Skeletal muscle satellite cell (primary cell): Measurements from ENCODE around the gene RNF215.
"Not testable (repeated sequence)": the region's sequence is repeated elsewhere in the genome, so short reads cannot be mapped to it uniquely, and the experiment has no call there.

Source experiments
- H3K27me3 ChIP-seq: 2 replicates; pipeline ENCODE4 v1.7.0; 2013; ENCODE audit warnings: low read length; ENCODE audit not compliant: control insufficient read depth, insufficient read depth
- H3K36me3 ChIP-seq: 2 replicates; pipeline ENCODE4 v1.7.0; 2013; ENCODE audit warnings: mild to moderate bottlenecking, control low read depth, low read length; ENCODE audit not compliant: insufficient read depth
- H3K4me1 ChIP-seq: 2 replicates; pipeline ENCODE4 v1.7.0; 2013; ENCODE audit warnings: low read length; ENCODE audit not compliant: control insufficient read depth, insufficient read depth
- H3K4me2 ChIP-seq: 2 replicates; pipeline ENCODE4 v1.7.0; 2013; ENCODE audit warnings: mild to moderate bottlenecking, low read length
- H3K4me3 ChIP-seq: 2 replicates; pipeline ENCODE4 v1.7.0; 2013; ENCODE audit warnings: low read length
- H3K9ac ChIP-seq: 2 replicates; pipeline ENCODE4 v1.7.0; 2013; ENCODE audit warnings: mild to moderate bottlenecking, low read depth, low read length, moderate library complexity
- H3K9me3 ChIP-seq: replicated peaks from 2 replicates; pipeline ENCODE4 v1.7.0; 2013; ENCODE audit warnings: mild to moderate bottlenecking, control low read depth, low read length

RNF215 gene

GRCh38 chr22:30416837-30417236, 29.6 kb upstream of the RNF215 start:
- no peaks in the 10 kb centered on the region for H3K9me3 ChIP-seq
- no peak overlapping the region for H3K9ac ChIP-seq
- H3K27me3 ChIP-seq, result no peaks in the 10 kb centered on the region
- no peak overlapping the region for H3K4me2 ChIP-seq
- peaks cover 81% of the 10 kb centered on the region for H3K4me1 ChIP-seq
- peaks cover 81% of the 10 kb centered on the region for H3K36me3 ChIP-seq
- no peak overlapping the region for H3K4me3 ChIP-seq

DNA sequence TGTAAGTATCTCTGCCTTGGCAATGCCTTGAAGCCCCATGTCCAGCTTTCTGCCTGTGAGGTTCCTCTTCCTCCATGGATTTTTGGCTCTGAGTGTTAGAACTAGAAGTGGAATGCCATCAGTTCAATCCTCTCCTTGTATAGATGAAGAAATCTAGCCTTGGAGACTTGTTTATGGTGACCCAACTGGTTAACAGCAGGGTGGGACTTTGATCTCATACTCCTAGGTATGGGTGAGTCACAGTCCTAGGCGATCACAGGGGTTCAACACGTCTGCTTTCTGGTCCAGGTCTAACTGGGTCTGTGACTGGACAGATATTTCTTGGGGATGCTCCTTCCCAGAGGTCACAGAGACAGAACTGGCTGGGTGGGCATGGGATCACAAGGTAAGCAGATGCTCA, 29.2 kb upstream of the RNF215 start:
- Histone ChIP-seq H3K27me3 (no peaks in the 10 kb centered on the region), H3K36me3 (peaks cover 80% of the 10 kb centered on the region), H3K4me1 (peaks cover 79% of the 10 kb centered on the region), H3K4me3 (no peak overlapping the region), H3K9me3 (no peaks in the 10 kb centered on the region), H3K9ac (no peak overlapping the region), H3K4me2 (no peak overlapping the region)

- H3K27me3 ChIP-seq, result no peaks in the 10 kb centered on the region
- peak overlapping the region; percentile 31 for H3K9ac ChIP-seq
- no peaks in the 10 kb centered on the region for H3K9me3 ChIP-seq
- peak overlapping the region; percentile 5 for H3K4me2 ChIP-seq
- H3K4me1 ChIP-seq, result peaks cover 70% of the 10 kb centered on the region
- H3K36me3 ChIP-seq, result peaks cover 93% of the 10 kb centered on the region
- H3K4me3 ChIP-seq, result no peak overlapping the region
Observed at GRCh38 chr22:30414525-30415047, 27.4 kb upstream of the RNF215 start.

DNA sequence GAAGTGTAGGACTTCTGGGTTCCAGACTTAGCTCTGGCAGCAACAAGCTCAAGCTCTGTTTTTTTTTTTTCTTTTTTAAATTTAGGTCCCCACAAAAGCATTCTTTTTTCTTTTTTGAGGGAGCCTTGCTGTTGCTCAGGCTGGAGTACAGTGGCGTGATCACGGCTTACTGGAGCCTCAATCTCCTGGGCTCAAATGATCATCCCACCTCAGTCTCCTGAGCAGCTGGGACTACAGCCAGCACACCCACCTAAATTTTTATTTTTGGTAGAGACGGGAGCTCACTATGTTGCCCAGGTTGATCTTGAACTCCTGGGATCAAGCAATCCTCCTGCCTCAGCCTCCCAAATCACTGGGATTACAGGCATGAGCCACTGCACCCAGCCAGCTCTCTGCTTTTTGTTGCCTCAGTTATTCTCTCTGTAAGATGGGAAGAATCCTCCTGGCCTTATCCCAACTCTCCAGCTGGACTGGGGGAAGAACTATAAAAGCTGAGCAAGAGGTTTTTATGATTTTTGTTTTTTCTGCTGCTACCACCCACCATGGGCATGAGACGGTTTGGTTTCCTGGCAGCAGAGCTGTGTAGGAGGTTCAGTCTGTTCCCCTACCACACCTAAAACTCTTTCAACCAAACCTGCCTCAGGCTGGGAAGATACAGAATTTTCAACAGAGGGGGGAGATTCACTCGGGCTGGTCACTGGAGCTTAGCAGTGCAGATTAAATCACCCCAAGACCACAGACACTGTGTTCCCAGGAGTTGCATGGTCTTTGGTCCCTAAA, 26.7 kb upstream of the RNF215 start:
- Histone ChIP-seq H3K36me3 (peaks cover 97% of the 10 kb centered on the region), H3K27me3 (no peaks in the 10 kb centered on the region), H3K4me1 (peaks cover 70% of the 10 kb centered on the region), H3K4me3 (no peak overlapping the region), H3K9me3 (no peaks in the 10 kb centered on the region), H3K9ac (peak overlapping the region; percentile 31), H3K4me2 (peak overlapping the region; percentile 5)

DNA sequence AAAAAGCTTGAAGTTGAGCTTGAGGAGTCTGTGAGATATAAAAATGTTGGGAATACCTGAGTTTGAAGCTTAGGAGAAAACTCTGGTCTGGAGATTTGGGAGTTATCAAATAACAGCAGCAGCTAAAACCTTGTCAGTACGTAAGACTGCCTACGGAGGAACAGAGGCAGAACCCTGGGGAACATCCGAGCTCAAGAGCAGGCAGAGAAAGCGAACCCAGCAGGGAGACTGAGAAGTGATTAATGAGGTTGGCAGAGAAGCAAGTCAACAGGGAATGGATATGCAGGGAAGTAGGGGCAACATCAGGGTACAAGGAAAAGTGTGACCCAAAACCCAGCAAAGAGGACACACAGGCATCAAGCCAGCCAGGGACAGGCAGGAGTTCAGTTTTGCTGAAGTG, 25.8 kb upstream of the RNF215 start:
- Histone ChIP-seq H3K4me3 (no peak overlapping the region), H3K4me2 (no peak overlapping the region), H3K9me3 (no peaks in the 10 kb centered on the region), H3K27me3 (no peaks in the 10 kb centered on the region), H3K36me3 (peaks cover 97% of the 10 kb centered on the region), H3K9ac (no peak overlapping the region), H3K4me1 (peaks cover 72% of the 10 kb centered on the region)

DNA sequence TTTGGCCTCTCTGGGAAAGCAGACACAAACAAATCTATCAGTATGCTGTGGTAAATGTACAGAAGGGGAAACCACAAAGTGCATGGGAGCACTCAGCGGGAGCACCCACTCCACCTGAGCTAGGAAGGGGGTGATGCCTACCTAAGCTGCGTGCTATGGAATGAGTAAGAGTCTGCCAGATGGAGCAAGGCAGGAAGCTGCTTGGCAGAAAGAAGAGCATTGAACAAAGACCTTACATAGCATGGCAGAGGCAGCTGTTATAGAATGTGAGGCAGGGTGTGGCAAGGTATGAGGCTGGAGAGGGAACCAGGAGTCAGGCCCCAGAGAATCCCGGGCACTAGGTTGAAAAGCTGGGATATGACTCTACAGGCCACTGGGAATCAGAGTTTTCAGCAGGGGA, 24.6 kb upstream of the RNF215 start:
- H3K27me3 ChIP-seq, result no peaks in the 10 kb centered on the region
- no peak overlapping the region for H3K4me3 ChIP-seq
- H3K4me1 ChIP-seq, result peaks cover 82% of the 10 kb centered on the region
- peaks cover 96% of the 10 kb centered on the region for H3K36me3 ChIP-seq
- no peaks in the 10 kb centered on the region for H3K9me3 ChIP-seq
- no peak overlapping the region for H3K9ac ChIP-seq
- no peak overlapping the region for H3K4me2 ChIP-seq

GRCh38 chr22:30408388-30409102, 21.3 kb upstream of the RNF215 start:
- peaks cover 86% of the 10 kb centered on the region for H3K36me3 ChIP-seq
- peaks cover 77% of the 10 kb centered on the region for H3K4me1 ChIP-seq
- H3K9me3 ChIP-seq, result no peaks in the 10 kb centered on the region
- no peaks in the 10 kb centered on the region for H3K27me3 ChIP-seq
- no peak overlapping the region for H3K4me3 ChIP-seq
- peak overlapping the region; percentile 26 for H3K4me2 ChIP-seq
- peak overlapping the region; percentile 62 for H3K9ac ChIP-seq

DNA sequence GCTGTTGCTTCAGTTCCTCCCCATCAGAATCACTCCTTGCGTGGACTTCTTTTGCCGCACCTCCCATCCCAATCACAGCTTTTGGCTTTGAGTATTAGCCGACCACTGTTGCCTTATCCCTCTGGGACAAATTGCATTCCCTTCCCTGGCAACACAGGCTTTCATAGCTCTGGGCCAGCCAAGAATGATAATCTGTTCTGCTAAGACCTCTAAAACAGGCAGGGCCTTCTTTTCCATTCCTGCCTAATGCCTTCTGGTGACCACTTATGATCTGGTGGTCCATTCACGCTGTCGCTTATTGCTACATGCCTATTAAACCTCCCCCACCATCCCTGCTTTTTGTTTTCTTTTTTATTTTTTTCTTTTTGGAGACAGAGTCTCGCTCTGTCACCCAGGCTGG, 19.2 kb upstream of the RNF215 start:
- peaks cover 69% of the 10 kb centered on the region for H3K4me1 ChIP-seq
- H3K9ac ChIP-seq, result no peak overlapping the region
- H3K4me2 ChIP-seq, result no peak overlapping the region
- no peak overlapping the region for H3K4me3 ChIP-seq
- H3K9me3 ChIP-seq, result no peaks in the 10 kb centered on the region
- H3K27me3 ChIP-seq, result no peaks in the 10 kb centered on the region
- H3K36me3 ChIP-seq, result peaks cover 86% of the 10 kb centered on the region

DNA sequence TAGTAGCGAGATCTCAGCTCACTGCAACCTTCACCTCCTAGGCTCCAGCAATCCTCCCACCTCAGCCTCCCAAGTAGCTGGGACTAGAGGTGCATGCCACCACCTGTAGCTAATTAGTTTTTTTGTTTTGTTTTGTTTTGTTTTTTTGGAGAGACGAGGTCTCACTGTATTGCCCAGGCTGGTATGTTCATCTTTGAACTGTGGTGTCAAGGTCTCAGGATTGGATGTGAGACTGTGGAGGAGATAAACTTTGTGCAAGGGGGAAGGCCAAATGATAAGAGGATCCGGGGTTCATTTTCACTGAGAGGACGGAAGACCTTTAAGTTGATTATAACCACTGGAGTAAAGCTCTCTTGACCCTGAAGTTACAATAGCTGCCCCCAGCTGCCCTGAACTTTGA, 18.5 kb upstream of the RNF215 start:
- Histone ChIP-seq H3K4me3 (no peak overlapping the region), H3K9me3 (no peaks in the 10 kb centered on the region), H3K4me2 (no peak overlapping the region), H3K36me3 (peaks cover 79% of the 10 kb centered on the region), H3K4me1 (peaks cover 64% of the 10 kb centered on the region), H3K9ac (no peak overlapping the region), H3K27me3 (no peaks in the 10 kb centered on the region)

DNA sequence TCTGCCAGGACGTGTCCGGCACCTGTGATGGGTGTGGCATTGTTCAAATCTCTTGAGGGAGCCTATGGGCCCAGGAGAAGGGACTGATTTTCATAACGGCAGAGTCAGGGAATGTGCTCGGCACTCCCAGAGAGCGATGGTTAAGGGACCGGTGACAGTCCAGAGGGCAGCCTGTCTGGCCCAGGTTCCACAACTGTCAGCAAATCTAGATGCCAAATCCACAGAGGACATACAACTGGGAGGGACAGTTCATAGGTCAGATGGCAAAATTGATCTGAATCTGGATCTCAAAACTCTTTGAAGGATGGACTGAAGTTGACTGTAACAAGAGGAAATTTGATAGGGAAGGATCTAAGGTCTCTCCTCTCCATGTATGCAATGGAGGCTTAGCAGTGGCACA, 17.1 kb upstream of the RNF215 start:
- peaks cover 77% of the 10 kb centered on the region for H3K36me3 ChIP-seq
- no peak overlapping the region for H3K4me2 ChIP-seq
- H3K4me3 ChIP-seq, result no peak overlapping the region
- no peak overlapping the region for H3K9ac ChIP-seq
- peaks cover 68% of the 10 kb centered on the region for H3K4me1 ChIP-seq
- no peaks in the 10 kb centered on the region for H3K27me3 ChIP-seq
- H3K9me3 ChIP-seq, result no peaks in the 10 kb centered on the region

GRCh38 chr22:30402766-30403104, 15.5 kb upstream of the RNF215 start:
- peaks cover 66% of the 10 kb centered on the region for H3K4me1 ChIP-seq
- H3K4me3 ChIP-seq, H3K4me2 ChIP-seq, H3K9ac ChIP-seq, H3K9me3 ChIP-seq, H3K27me3 ChIP-seq: not testable (repeated sequence)
- peaks cover 61% of the 10 kb centered on the region for H3K36me3 ChIP-seq
